ENCODE measurements around the gene BAZ2B.
"Not testable (repeated sequence)": the region's sequence is repeated elsewhere in the genome, so short reads cannot be mapped to it uniquely, and the experiment has no call there.

The BAZ2B gene

DNA sequence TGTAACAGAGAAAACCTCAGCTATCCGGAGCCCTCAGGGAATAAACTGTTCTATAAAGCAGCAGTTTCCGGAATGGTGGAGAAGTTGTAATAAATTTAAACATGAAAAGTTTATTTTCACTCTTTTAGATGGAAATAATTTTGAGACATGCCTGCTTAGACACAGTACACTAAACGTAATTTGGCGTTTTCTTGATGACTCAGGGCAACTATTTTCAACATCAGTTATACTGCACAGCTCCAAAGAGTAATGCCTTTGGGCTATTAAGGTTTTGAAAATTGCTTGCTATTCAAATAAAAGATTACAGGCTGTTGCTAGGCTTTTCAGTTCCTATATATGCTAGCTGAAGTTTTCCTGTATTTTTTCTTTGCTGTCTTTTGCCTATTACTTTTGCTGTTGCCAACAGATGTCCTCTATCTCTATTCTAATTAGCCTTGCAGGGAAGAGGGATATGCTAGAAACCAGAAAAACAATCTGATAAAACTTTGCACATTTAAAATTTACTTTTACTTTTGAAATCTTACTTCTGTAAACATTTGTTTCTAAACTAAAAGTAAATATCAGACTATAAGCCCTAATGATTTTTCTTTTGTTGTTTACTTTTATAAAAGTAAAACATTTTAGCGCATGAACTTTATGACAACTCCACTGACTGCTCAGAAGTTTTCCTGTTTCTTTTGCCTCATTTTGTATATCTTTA lies 216.5 kb downstream of the BAZ2B start:
- peak; percentile 29 for DNase-seq

DNA sequence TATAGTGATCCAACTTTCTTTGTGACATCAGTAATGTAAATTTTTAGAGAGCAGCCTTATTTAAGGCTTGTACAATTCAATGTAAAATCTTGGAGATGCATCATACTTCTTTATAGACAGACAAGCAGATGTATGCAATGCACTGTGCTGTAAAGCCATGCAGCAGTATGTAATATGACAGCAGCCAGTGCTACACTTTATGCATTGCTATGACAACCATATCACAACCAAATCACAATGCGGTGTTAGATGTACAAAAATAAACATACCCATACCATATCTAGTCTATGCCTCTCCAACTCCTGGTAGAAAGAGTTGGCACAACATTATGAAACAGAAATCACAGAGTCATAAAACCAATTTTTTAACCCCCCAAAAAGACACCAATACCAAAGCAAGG lies 219.5 kb downstream of the BAZ2B start:
- peak; percentile 19 for DNase-seq

DNA sequence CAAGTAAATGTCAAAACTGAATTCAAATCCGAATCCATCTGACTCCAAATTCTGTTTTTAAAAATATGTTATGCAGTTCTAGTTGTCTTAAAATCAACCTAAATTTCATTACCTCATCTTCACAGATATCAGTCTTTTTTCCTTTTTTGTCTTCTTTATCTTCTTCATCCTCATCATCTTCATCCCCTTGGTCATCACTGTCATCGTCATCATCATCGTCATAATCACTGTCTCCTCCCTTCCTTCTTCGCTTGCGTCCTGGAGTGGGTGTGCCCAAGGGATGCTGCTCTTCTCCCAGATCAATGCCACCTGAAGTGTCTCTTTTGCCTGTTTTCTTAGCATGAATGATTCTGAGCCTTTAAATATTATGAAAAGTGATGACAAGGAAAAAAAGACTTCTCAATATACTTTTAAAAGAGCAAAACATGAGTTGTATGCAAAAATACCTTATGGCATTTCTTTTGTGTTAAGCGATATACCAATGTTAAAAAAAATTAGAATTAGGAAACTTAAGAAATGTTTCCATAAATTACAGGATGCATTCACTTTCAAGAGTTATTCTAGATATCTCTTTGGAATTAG lies 233.8 kb downstream of the BAZ2B start:
- no peak for DNase-seq

DNA sequence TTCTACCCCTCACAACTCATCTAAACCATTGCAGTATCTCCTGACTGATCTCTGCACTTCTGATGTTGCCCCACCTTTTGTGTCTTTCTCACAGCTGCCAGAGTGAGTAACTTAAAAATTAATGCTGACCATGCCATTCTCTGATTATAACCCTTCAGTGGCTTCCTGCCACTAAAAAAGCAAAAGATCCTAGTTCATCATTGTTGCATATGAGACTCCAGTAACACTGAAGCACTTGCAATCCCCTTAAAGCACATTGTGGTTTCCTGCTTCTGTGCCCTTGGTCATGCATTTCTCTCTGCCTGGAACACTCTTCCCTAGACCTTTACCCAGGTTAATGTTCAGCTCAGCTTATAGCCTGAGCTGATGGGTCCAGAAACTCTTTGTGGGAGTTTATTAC lies 234.8 kb downstream of the BAZ2B start:
- no peak for DNase-seq

DNA sequence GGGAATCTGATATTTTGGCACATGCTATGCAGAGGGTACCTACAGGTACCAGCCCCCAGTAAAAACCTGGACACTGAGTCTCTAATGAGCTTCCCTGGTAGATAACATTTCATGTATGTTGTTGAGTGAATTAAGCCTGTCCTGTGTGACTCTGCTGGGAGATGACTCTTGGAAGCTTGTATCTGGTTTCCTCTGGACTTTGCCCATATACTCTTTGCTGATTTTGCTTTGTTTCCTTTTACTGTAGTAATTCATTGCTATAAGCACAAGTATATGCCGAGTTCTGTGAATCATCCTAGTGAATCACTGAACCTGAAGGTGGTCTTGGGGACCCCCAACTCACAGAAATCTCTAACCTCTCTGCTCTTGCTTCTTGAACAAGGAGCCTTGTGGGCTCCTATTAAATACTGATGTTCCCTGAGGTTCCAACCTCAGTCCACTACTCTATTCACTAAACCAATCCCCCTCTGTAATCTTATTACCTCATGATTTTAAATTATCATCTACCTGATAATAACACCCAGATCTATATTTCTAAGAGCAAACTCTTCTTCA lies 235.6 kb downstream of the BAZ2B start:
- DNase-seq, result no peak

DNA sequence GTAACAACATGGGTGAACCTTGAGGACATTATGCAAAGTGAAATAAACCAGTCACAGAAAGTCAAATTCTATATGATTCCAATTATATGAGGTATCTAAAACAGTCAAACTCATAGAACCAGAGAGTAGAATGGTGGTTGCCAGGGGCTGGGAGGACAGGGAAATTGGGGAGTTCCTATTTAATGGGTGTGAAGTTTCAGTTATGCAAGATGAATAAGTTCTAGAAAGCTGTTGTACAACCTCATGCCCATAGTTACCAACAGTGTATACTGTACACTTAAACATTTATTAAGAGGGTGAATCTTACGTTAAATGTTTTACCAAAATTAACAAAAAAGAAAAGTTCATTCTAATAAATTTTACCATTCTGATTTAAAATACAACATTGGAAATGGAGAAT lies 237.2 kb downstream of the BAZ2B start:
- no peak for DNase-seq

DNA sequence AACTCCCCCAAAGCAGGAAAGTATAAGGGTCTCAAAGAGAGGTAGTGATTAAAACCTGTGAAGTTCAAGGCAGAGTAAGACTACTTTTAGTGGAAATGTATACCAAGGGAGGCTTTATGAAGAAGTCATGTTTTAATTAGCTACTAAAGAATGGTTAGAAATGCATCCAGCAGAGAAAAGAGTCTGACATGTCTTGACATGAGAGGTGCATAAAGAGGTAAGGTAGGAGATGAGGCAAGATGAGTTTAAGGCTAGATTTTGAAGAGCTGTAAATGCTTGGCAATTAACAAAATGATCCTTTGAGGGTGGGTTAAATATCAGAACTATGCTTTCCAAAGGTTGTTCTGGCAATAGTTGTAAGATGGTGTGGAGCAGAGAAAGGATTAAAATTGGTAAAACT lies 241.1 kb downstream of the BAZ2B start:
- DNase-seq, result no peak

DNA sequence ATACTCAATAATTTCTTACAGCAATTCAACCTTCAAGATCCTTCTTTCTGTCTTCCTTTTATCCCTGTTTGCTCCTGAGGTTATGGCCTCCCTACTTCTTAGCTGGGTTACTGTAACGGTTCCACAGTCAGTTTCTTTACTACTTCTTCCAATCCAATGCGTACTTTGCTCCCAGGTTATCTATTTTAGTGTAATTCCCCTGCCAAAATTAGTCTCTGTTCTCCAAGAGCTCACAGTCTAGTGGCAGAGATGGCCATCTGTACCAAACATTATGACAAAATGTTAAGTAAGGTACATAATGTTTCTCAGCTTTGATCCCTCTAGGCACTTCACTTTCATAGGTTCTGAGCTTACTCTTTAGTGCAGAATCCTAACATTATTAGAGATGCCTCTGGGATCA lies 244.8 kb downstream of the BAZ2B start:
- no peak for DNase-seq

DNA sequence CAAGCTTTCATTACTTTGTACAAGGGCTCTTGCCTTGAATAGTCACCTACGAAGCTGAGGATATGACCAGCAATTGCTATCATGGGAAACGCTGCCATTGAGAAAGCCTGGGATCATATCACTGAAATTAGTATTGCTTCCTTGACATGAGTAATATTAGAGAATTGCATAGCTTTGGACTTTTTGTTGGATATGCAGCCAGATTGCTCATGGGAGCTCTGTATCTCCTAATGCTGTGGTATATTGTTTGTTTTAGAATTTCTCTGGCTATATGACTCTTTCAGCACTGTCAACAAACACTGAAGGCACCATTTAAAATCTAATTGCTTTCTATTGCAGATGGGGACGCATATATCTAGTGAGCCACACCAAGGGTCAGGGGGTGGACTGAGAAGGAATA lies 249.8 kb downstream of the BAZ2B start:
- no peak for DNase-seq

DNA sequence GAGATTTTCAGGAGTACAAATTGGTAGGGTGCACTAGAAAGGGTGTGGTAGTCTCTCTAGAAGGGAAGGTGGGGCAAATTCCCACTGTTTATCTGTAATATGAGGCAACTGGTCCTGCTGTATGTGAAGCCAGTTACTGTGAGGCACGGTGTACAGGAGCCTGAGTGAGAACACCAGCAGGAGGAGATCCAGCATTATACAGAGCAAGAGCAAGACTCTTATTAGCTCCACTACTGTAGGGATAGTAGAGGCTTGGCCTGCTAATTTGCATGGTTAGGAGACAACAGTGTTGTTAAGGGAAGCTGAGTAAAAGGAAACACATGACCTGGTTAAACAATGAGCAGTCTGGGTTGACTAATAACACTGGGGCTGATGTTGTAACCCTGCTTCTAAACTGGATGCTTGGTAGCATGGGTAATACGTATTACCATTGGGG lies 253.5 kb downstream of the BAZ2B start:
- no peak for DNase-seq

DNA sequence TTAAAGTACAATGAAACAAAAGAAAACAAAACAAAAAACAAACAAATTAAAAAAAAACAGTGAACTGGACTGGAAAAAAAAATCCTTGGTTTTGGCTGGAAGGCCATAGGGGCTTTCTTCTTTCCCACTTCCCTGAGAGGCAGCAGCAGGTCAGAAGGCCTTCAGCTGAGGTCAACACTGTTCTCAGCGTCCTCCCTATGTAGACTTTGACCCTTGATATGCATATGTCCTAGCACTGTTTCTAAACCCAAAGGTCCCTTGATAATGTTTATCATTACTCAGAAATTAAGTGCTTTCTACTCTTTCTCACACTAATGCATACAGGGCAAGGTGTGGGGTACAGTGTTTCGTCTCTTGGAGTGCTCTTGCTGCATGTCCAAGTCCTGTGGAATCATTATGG lies 254.3 kb downstream of the BAZ2B start:
- DNase-seq, result no peak

DNA sequence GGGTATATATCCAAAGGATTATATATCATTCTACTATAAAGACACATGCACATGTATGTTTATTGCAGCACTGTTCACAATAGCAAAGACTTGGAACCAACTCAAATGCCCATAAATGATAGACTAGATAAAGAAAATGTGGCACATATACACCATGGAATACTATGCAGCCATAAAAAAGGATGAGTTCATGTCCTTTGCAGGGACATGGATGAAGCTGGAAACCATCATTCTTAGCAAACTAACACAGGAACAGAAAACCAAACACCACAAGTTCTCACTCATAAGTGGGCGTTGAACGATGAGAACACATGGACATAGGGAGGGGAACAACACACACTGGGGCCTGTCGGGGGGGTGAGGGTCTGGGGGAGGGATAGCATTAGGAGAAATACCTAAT lies 254.7 kb downstream of the BAZ2B start:
- DNase-seq, result not testable (repeated sequence)

DNA sequence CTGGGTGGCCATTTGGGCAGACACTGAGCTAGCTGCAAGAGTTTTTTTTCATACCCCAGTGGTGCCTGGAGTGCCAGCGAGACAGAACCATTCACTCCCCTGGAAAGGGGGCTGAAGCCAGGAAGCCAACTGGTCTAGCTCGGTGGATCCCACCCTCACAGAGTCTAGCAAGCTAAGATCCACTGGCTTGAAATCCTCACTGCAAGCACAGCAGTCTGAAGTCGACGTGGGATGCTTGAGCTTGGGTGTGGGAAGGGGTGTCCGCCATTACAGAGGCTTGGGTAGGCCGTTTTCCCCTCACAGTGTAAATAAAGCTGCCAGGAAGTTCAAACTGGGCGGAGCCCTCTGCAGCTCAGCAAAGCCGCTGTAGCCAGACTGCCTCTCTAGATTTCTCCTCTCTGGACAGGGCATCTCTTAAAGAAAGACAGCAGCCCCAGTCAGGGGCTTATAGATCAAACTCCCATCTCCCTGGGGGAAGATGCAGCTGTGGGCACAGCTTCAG lies 260.2 kb downstream of the BAZ2B start:
- no peak for DNase-seq

DNA sequence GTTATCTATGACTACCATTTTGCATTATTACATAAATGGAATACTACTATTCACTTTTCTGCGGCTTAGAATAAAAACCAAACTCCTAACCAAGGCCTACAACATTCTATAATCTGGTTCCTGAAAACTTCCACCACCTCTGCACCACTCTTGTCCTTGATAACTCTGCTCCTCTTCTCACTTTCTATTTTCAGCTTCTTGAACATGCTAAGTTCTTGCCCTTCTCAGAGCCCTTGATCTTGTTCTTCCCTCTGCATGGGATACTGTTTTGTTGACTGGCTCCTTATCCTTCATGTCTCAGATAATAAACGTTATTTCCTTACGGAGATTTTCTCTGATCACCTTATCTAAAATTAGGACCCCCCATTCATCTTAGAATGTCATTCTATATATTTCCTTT lies 264.4 kb downstream of the BAZ2B start:
- DNase-seq, result no peak

DNA sequence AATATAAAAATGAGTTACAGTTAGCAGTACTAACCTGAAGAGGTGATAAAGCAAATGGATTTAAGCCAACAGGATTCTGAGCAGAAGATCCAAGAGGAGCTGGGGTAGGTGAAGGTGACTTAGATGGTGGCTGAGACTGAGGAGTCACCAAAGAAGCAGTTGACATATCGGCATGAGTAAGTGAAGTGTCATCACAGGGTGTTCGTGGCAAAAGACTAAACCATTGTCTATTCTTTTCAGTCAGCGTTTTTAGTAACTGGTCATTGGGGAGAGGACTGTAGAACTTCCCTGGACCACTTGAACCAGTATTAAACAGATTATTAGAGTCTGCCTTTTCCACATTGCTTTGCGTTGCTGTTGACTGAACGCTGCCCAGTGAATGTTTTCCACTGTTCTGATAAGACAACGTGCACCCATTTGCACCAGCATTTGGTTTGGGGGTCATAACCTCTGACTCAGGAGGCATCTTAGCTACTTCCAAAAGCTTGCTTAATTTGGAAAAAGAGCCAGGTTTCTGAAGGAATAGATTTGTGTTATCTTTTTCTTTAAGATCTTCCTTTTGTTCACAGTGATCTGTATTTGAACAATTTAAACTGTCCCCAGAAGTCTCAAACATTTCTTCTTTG lies 266.6 kb downstream of the BAZ2B start:
- no peak for DNase-seq

DNA sequence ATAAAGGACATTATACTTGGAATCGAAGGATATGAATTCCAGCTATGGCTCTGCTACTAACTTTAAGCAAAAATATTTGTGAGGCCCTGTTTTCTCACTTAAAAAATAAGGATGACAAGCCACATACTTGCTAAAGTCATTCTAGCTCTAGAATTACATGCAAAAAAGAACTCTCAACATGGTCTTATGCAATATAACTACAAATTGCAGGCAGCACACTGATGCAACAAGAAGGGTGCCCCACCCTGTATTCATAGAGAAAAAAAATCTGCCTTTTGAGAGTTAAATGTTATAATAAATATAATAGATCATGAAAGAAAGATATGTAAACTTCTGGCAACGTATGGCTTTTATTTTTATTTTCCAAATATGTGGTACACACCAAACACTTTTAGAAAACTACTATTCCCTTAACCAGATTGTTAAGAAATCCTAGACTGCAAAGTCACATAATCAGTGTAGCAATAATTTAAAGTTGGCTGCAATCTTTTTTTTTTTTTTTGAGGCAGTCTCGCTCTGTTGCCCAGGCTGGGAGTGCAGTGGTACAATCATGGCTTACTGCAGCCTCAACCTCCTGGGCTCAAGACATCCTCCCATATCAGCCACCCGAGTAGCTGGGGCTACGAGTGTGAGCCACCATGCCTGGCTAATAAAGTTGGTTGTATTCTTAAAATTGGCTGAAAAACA lies 289.6 kb downstream of the BAZ2B start:
- DNase-seq, result no peak

DNA sequence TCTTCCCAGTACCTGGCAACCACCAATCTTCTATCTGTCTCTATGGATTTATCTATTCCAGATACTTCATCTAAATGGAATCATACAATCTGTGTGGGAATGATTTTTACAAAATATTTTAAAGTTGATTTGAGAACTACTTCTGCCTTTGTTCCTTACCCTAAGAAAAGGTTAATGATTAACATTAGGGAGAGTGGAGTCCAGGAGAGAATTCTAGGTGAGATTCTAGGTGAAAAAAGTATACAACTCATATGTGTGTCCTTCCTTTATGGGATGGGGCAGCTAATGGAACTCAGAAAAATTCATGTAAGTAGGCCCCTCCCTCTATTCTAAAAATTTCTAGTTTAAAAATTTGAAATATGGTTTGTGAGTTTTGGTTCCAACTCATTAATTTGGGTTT lies 293.9 kb downstream of the BAZ2B start:
- DNase-seq, result no peak

DNA sequence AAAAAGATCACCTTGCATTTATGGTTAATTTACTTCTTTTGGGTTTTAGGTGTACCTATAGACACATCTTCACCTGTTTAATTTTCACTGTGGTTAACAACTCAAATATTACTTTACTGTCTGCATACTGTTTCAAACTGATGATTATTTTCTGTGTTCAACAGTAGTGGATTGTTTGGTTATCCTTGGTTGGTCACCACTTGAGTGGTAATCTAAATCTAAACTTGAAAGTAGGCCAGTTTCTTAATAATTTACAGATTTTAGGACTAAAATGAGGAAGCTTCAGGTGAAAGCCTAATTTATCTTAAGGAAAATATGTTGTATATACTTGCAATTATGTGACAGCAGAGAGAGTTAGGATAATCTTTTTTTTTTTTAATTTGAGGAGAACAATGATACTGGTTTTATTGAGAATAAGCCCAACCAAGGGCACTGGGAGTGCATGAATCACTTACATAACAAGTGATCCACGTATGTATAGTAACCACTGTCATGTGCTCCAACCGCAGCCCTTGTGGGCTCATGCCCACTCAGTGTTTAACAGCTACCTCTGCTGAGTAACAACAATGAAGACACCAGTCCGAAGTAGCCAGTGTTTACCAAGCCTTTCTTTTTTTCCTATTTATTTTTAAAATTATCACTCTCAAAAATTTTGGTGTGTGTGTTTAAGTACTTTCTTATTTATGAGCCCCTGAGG lies 298.8 kb downstream of the BAZ2B start:
- no peak for DNase-seq

DNA sequence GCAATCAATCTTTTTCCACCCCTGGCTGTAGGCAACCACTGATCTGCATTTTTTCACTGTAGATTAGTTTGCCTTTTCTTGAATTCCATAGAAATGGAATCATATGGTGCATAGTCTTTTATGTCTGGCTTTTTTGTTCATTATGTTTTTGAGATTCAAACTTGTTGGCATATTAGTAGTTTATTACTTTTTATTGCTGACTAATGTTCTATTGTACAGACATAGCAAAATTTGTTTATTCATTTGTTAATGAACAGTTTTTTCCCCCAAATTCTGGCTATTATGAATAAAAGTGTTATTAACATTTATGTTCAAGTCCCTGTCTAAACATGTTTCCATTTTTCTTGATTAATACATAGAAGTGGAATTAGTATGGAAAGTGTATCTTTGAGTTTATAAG lies 308.4 kb downstream of the BAZ2B start:
- no peak for DNase-seq

DNA sequence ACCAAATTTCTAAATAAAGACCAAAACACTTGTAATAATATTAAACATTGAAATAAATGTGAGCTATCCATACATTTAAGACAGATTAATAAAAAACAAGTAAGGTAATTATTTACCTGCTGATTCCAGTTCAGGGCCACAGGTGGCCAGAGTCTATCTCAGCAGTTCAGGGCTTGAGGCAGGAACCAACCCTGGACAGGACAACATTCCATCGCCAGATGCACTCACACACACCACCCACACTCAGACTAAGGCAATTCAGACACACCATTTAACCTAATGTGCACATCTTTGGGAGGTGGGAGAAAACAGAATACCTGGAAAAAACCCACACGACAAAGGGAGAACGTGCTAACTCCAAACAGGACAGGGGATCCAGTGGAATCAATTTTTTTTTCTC lies 315.8 kb downstream of the BAZ2B start:
- no peak for DNase-seq

DNA sequence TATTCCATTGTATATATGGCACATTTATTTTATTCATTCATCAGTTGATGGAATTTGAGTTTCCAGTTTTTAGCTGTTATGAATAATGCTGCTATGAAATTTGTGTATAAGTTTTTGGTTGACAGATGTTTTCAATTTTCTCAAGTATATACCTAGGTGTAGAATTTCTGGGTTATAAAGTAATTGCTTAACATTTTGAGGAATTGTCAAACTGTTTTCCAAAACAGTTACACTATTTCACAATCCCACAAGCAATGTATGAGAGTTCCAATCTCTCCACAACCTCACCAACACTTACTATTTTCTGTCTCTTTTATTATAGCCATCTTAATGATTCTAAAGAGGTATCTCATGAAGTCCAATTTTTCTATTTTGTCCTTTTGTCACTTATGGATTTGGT lies 317.4 kb downstream of the BAZ2B start:
- DNase-seq, result no peak

DNA sequence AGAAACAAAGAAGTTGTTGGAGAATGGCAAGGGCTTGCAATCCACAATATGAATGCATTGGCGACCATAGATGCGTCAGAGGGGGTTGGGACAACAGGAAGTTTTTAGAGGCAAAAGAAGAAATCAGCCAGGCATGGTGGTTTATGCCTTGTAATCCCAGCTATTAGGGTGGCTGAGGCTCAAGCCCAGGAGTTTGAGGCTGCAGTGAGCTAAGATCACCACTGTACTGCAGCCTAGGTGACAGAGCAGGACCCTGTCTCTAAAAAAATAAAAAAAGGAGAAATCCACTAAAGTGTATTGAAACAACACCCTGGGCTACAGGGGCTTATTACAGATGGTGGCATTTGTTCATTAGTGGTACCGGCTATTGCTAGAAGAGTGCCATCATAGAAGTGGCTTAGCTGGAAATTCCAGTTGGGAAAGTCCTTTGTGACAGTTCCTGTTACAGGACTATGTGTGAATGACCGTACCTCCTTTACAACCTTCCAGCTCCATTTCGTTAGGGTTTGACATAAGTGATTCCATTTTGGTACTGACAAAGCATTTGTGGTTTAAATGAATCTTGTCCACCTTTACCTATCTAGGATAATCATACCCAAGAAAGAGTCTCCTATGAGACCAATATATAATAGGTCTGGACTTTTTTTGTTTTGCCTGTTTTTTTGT lies 319.2 kb downstream of the BAZ2B start:
- DNase-seq, result no peak
